Hematopoietic multipotent progenitor cell treated with erythropoietin and hydrocortisone succinate and interleukin-3 and kit ligand, for 17 days (in vitro differentiated cells): ENCODE measurements around the gene PRM1.
"Not testable (repeated sequence)": the region's sequence is repeated elsewhere in the genome, so short reads cannot be mapped to it uniquely, and the experiment has no call there.

Source experiments
- DNase-seq: peaks from one replicate; pipeline ENCODE4 v3.0.0-alpha.2; 2015; ENCODE audit warnings: low spot score

Gene PRM1

GRCh38 chr16:11314309-11314894, 33.3 kb upstream of the PRM1 start:
- DNase-seq, result no peak

- no peak for DNase-seq
Observed at GRCh38 chr16:11313493-11314308, 32.6 kb upstream of the PRM1 start.

GRCh38 chr16:11312718-11313492, 31.8 kb upstream of the PRM1 start:
- no peak for DNase-seq

GRCh38 chr16:11310997-11311561, 29.9 kb upstream of the PRM1 start:
- DNase-seq, result no peak

GRCh38 chr16:11310634-11310977, 29.5 kb upstream of the PRM1 start:
- DNase-seq, result no peak

GRCh38 chr16:11309895-11310633, 28.9 kb upstream of the PRM1 start:
- DNase-seq, result no peak

GRCh38 chr16:11308493-11309283, 27.6 kb upstream of the PRM1 start:
- no peak for DNase-seq

GRCh38 chr16:11307639-11308492, 26.7 kb upstream of the PRM1 start:
- no peak for DNase-seq

GRCh38 chr16:11306997-11307638, 26.0 kb upstream of the PRM1 start:
- no peak for DNase-seq

- no peak for DNase-seq
Observed at GRCh38 chr16:11306381-11306780, 25.3 kb upstream of the PRM1 start.

GRCh38 chr16:11303405-11304138, 22.4 kb upstream of the PRM1 start:
- DNase-seq, result no peak

- no peak for DNase-seq
Observed at GRCh38 chr16:11302977-11303376, 21.8 kb upstream of the PRM1 start.

GRCh38 chr16:11301645-11302501, 20.7 kb upstream of the PRM1 start:
- DNase-seq, result no peak

GRCh38 chr16:11300560-11300892, 19.4 kb upstream of the PRM1 start:
- DNase-seq, result no peak

GRCh38 chr16:11299865-11300559, 18.9 kb upstream of the PRM1 start:
- DNase-seq, result no peak

GRCh38 chr16:11298950-11299547, 17.9 kb upstream of the PRM1 start:
- DNase-seq, result not testable (repeated sequence)
